GM19395 (cell line): ENCODE data around the gene NPNT.

ENCODE experiments used
- ATAC-seq: cut with Tn5 transposase; IDR thresholded peaks from one replicate; pipeline ENCODE4 v1.9.1; 2021; ENCODE audit warnings: mild to moderate bottlenecking, moderate library complexity; ENCODE audit not compliant: unreplicated experiment

The NPNT gene

GRCh38 chr4:106017975-106018374 lies 122.7 kb downstream of the NPNT start:
- no peak for ATAC-seq

- no peak for ATAC-seq
Observed at GRCh38 chr4:106019771-106020170, 124.5 kb downstream of the NPNT start.
